H1 (cell line): Measurements from ENCODE around the gene AP1S1.

Experiments
- CHD2 ChIP-seq: IDR thresholded peaks from 2 replicates; pipeline ENCODE4 v1.6.1; 2012; ENCODE audit warnings: low read length, improper control_type of control experiment
- CREB1 ChIP-seq: IDR thresholded peaks from 2 replicates; pipeline ENCODE4 v1.6.1; 2012; ENCODE audit warnings: inconsistent platforms
- CTCF ChIP-seq, 3 experiments: IDR thresholded peaks; 1 replicate in 2 of 3; 2 replicates in 1 of 3; pipeline versions ENCODE4 v1.5.1 to v1.6.1; 2011; ENCODE audit warnings: low read length in 3 of 3, mild to moderate bottlenecking in 3 of 3, inconsistent platforms in 2 of 3, low read depth in 1 of 3, moderate library complexity in 1 of 3; ENCODE audit not compliant: insufficient read depth in 1 of 3; ENCODE audit errors: control extremely low read depth in 1 of 3
- EP300 ChIP-seq, 2 experiments: IDR thresholded peaks; 1 replicate in 1 of 2; 2 replicates in 1 of 2; pipeline ENCODE4 v1.6.1; 2011 to 2012; ENCODE audit warnings: low read depth in 2 of 2, low read length in 2 of 2, mild to moderate bottlenecking in 2 of 2, borderline replicate concordance in 1 of 2, inconsistent platforms in 1 of 2, moderate library complexity in 1 of 2
- EZH2 ChIP-seq: fragments of 200-600 bp; sonication (generic); IDR thresholded peaks from 2 replicates; pipeline ENCODE4 v1.7.1; 2012; ENCODE audit warnings: low read depth, mild to moderate bottlenecking, moderate library complexity, low read length, inconsistent platforms; ENCODE audit not compliant: severe bottlenecking
- GTF2F1 ChIP-seq: IDR thresholded peaks from 2 replicates; pipeline ENCODE4 v1.6.1; 2012; ENCODE audit warnings: low read depth, low read length, improper control_type of control experiment, borderline replicate concordance
- POLR2A ChIP-seq, 2 experiments: IDR thresholded peaks; 1 replicate in 1 of 2; 2 replicates in 1 of 2; pipeline ENCODE4 v1.6.1; 2011; ENCODE audit warnings: low read depth in 2 of 2, low read length in 2 of 2, mild to moderate bottlenecking in 2 of 2; ENCODE audit errors: control extremely low read depth in 1 of 2
- POLR2AphosphoS5 ChIP-seq: IDR thresholded peaks from 2 replicates; pipeline ENCODE4 v1.6.1; 2011; ENCODE audit warnings: low read depth, low read length
- POU5F1 ChIP-seq: IDR thresholded peaks from 2 replicates; pipeline ENCODE4 v1.6.1; 2011; ENCODE audit warnings: low read depth, mild to moderate bottlenecking, low read length, moderate library complexity
- RAD21 ChIP-seq, 2 experiments: IDR thresholded peaks in 1 of 2; conservative IDR thresholded peaks in 1 of 2; 2 replicates each; pipeline ENCODE4 v1.6.1; 2011; ENCODE audit warnings: low read depth in 2 of 2, low read length in 2 of 2, improper control_type of control experiment in 1 of 2, inconsistent platforms in 1 of 2, mild to moderate bottlenecking in 1 of 2, moderate library complexity in 1 of 2
- SIX5 ChIP-seq: IDR thresholded peaks from 2 replicates; pipeline ENCODE4 v1.6.1; 2011; ENCODE audit warnings: mild to moderate bottlenecking, low read depth, low read length
- SRF ChIP-seq: IDR thresholded peaks from 2 replicates; pipeline ENCODE4 v1.6.1; 2011; ENCODE audit warnings: mild to moderate bottlenecking, low read depth, low read length, moderate library complexity
- TAF1 ChIP-seq: IDR thresholded peaks from 2 replicates; pipeline ENCODE4 v1.6.1; 2011; ENCODE audit warnings: mild to moderate bottlenecking, low read depth, low read length

- TF ChIP-seq EZH2 (no peak), GTF2F1 (no peak), POLR2A (IDR thresholded peaks at IDR 0.05; ENCODE audit: control extremely low read depth in 1 of 2, low read depth in 2 of 2, low read length in 2 of 2) (no peak), EP300 (IDR thresholded peaks at IDR 0.05; ENCODE audit: borderline replicate concordance in 1 of 2, low read depth in 2 of 2, low read length in 2 of 2) (no peak), CTCF (IDR thresholded peaks at IDR 0.05; ENCODE audit: control extremely low read depth in 1 of 3, insufficient read depth in 1 of 3, low read depth in 1 of 3, low read length in 3 of 3) (no peak), POLR2AphosphoS5 (no peak), POU5F1 (no peak), SIX5 (no peak), CHD2 (no peak), CREB1 (no peak), RAD21 (IDR thresholded peaks at IDR 0.05 in 1 of 2, conservative IDR thresholded peaks at IDR 0.05 in 1 of 2; ENCODE audit: low read depth in 2 of 2, low read length in 2 of 2) (no peak), TAF1 (no peak), SRF (no peak)
These were observed 31.1 kb downstream of the AP1S1 start for GRCh38 chr7:101185258-101185839.
